Measurements from ENCODE around the gene LPAR5. TPM values are rescaled to one million over a fixed set of nuclear protein-coding genes. Genes with fewer than 3 reads are reported as not detected.

The LPAR5 gene
- total RNA-seq, 1 experiment from 2014 or later, result 0.22 TPM

DNA sequence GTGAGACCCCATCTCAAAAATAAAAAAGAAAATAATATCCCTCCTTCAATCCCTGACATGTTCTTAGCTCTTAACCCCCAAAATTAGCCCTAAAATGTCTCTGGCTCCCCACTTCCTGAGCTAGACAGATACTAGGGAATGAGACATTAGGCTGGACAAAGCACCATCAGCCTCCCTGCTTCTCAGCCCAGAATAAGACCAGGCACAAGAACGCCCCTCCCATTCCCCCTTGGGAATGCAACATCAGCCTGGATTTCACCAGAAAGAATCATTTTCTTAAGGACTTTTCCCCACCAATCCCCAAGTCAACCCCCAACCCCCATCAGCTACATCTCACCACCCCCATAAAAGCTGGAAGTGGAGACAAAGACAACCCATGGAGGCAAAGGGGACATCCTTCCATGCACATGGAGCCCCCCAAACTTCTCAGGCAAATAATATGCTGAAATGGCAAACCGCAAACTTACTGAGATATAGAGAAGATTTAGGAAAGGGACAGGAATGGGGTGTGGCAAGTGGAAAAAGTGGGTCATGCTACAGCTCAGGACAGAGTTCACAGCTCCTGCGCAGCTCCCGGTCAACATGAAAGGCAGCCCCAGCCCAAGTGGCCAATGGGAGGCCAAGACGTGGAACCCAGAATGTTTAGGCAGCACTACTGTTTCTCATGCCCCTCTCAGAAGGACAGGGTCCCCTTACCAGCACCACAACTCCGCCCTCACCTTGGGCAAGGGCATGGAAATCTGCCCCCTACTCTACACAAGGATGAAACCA lies 31.3 kb downstream of the LPAR5 start:
- H3T11ph ChIP-seq (ENCODE audit: low read length), result no peak overlapping the region
- H3K4me1 Mint-ChIP-seq, result peaks cover 29 to 32% of the 10 kb centered on the region in 2 experiments
- no peaks in the 10 kb centered on the region for H4K20me1 ChIP-seq (ENCODE audit: control insufficient read depth, insufficient read depth, insufficient read length)

More for the DNA sequence above, 31.3 kb downstream of the LPAR5 start:
- WGBS (ENCODE audit: extremely low coverage, insufficient read length, low lambda C conversion rate), result no CpG with 5 or more reads among the region's 6 CpGs
- Histone ChIP-seq H2BK12ac (ENCODE audit: insufficient read length, low read depth, low read length) (no peak overlapping the region), H3K27me3 (ENCODE audit: insufficient read depth, low read length) (no peaks in the 10 kb centered on the region), H2BK15ac (ENCODE audit: low read depth, low read length) (no peak overlapping the region), H3K79me2 (ENCODE audit: insufficient read depth, low read length) (peaks cover 27% of the 10 kb centered on the region; the same call in 1 of the 2 replicates), H2AFZ (ENCODE audit: low read length) (no peak overlapping the region), H3K14ac (ENCODE audit: insufficient read depth, low read length) (no peak overlapping the region), H2BK120ac (ENCODE audit: low read depth, low read length, poor library complexity, severe bottlenecking) (no peak overlapping the region), H3K9ac (ENCODE audit: extremely low read depth, insufficient read length, low read length) (no peak overlapping the region), H4K8ac (replicated peaks; ENCODE audit: insufficient read length, low read depth, low read length) (no peak overlapping the region), H3K23ac (ENCODE audit: insufficient read length, low read depth, low read length) (no peak overlapping the region), H3K4ac (ENCODE audit: low read depth, low read length) (no peak overlapping the region), H3K4me1 (ENCODE audit: insufficient read depth, low read length) (peaks cover 2% of the 10 kb centered on the region; the same call in 1 of the 2 replicates), H3K56ac (ENCODE audit: insufficient read length, low read depth, low read length) (no peak overlapping the region), H4K5ac (ENCODE audit: insufficient read length, low read depth, low read length) (no peak overlapping the region), H4K91ac (ENCODE audit: insufficient read length, low read depth, low read length) (no peak overlapping the region), H3K9me3 (ENCODE audit: control insufficient read depth, low read depth, low read length) (no peaks in the 10 kb centered on the region), H3K23me2 (ENCODE audit: insufficient read length, low read depth, low read length, poor library complexity, severe bottlenecking) (peaks cover 5% of the 10 kb centered on the region), H3K4me2 (ENCODE audit: insufficient read depth, insufficient read length, low read length) (peak overlapping the region; percentile 63), H3K27ac (ENCODE audit: insufficient read length, low read depth, low read length) (no peak overlapping the region), H2BK20ac (ENCODE audit: low read depth, low read length, poor library complexity, severe bottlenecking) (no peak overlapping the region), H2AK5ac (ENCODE audit: insufficient read length, low read length) (no peak overlapping the region), H3K18ac (ENCODE audit: insufficient read length, low read depth, low read length) (no peak overlapping the region), H2BK5ac (ENCODE audit: insufficient read length, low read length) (no peak overlapping the region), H3K79me1 (ENCODE audit: insufficient read depth, low read depth, low read length, poor library complexity, severe bottlenecking) (peaks cover 3% of the 10 kb centered on the region)
- no peak overlapping the region; a peak in 3 of 5 replicates for H3K4me3 Mint-ChIP-seq
- no peaks in the 10 kb centered on the region for H3K27me3 Mint-ChIP-seq (ENCODE audit: low read depth)
- H3K9me3 Mint-ChIP-seq, result no peaks in the 10 kb centered on the region
- no peak for DNase-seq
- H3K36me3 Mint-ChIP-seq (ENCODE audit: insufficient read depth in 1 of 3, low read depth in 3 of 3), result peaks cover 52 to 65% (median 64%) of the 10 kb centered on the region in 3 experiments
- no peak for TF ChIP-seq CTCF (conservative IDR thresholded peaks at IDR 0.05)
- peak overlapping the region in 2 of 3 experiments; percentile 85 to 88; a peak in 5 of 7 replicates for H3K27ac Mint-ChIP-seq

Measured in H9 (cell line).